Psoas muscle (tissue), 8 donors: Measurements from ENCODE around the gene THRB. TPM values are rescaled to one million over a fixed set of nuclear protein-coding genes. Genes with fewer than 3 reads are reported as not detected.

ENCODE experiments used
- ATAC-seq, 4 donors: fragments of 200-7000 bp; cut with Tn5 transposase; one replicate each; pipeline ENCODE4 v1.9.1; 2020; ENCODE audit warnings: moderate library complexity in 3 of 4, mild to moderate bottlenecking in 2 of 4
- DNase-seq, 2 donors: peaks; one replicate each; pipeline ENCODE4 v3.0.0-alpha.2; 2020
- H3K27ac ChIP-seq: fragments of 200-600 bp; one replicate; pipeline ENCODE4 v1.8.0; 2022
- H3K27me3 ChIP-seq, 3 donors: fragments of 200-600 bp in 1 of 3; one replicate each; pipeline versions ENCODE4 v1.6.1 to v1.8.0; 2013 to 2022; ENCODE audit warnings: low read length in 2 of 3, mild to moderate bottlenecking in 2 of 3, moderate library complexity in 1 of 3; ENCODE audit not compliant: insufficient read depth in 3 of 3
- H3K36me3 ChIP-seq, 2 donors: fragments of 200-600 bp in 1 of 2; one replicate each; pipeline versions ENCODE4 v1.6.1 to v1.8.0; 2013 to 2022; ENCODE audit warnings: low read depth in 1 of 2, mild to moderate bottlenecking in 1 of 2, moderate library complexity in 1 of 2; ENCODE audit not compliant: insufficient read depth in 1 of 2
- H3K4me1 ChIP-seq: fragments of 200-600 bp; one replicate; pipeline ENCODE4 v1.8.0; 2022
- H3K4me3 ChIP-seq: fragments of 200-600 bp; one replicate; pipeline ENCODE4 v1.8.0; 2022; ENCODE audit warnings: mild to moderate bottlenecking
- H3K9me3 ChIP-seq: fragments of 200-600 bp; one replicate; pipeline ENCODE4 v1.8.0; 2022
- WGBS, 3 donors: extraction: QIAGEN DNeasy Blood & Tissue Kit; methylation state at CpG; one replicate each; pipeline versions ENCODE4 v1.1.6 to v1.1.7; 2013; 5-methylcytosine and 5-hydroxymethylcytosine counted together
- intact Hi-C, 2 donors: fragments of 100-400 bp; cut with DNase I; formaldehyde crosslinking; loops; one replicate each; pipeline versions ENCODE4 v1.11.0 to v1.14.2; 2022
- polyA plus RNA-seq, 3 donors: library from polyadenylated mRNA; stranded (reverse); fragments of 200-250 nt; gene quantifications; one replicate each; pipeline ENCODE4 v1.2.3, GENCODE V29; 2013
- total RNA-seq, 4 donors: library from RNA; stranded (reverse); fragmentation: NEBNext Ultra II Directional in 2 of 4; extraction: Animal tissue kit (Norgen Biotek cat#: 25700) in 2 of 4; gene quantifications; one replicate each; pipeline versions ENCODE4 v1.2.1 to v1.2.4, GENCODE V29; 2021 to 2023
- TF ChIP-seq, protein P1 (sequence below): fragments of 200-600 bp; IDR thresholded peaks from one replicate; pipeline ENCODE4 v1.8.0; 2022; ENCODE audit warnings: antibody characterized with exemption
- donor health status: healthy with polysubstance abuse.
- donor health status: DM: no; HTN: no; CAD: no; lungs with moderate emphysema.
- donor health status: Bipolar disorder and iron deficiency.
- donor health status: healthy.
- donor health status: DM: yes; HTN: yes; CAD: no.
- donor health status: DM: no; HTN: no; CAD: no.
- donor health status: DM: no; HTN: no; CAD: no.
- donor health status: DM: yes; HTN: yes; CAD: no.

Gene THRB
- total and polyA plus RNA-seq, 7 donors = 11.5 to 38.6 (median 31.4) TPM

DNA sequence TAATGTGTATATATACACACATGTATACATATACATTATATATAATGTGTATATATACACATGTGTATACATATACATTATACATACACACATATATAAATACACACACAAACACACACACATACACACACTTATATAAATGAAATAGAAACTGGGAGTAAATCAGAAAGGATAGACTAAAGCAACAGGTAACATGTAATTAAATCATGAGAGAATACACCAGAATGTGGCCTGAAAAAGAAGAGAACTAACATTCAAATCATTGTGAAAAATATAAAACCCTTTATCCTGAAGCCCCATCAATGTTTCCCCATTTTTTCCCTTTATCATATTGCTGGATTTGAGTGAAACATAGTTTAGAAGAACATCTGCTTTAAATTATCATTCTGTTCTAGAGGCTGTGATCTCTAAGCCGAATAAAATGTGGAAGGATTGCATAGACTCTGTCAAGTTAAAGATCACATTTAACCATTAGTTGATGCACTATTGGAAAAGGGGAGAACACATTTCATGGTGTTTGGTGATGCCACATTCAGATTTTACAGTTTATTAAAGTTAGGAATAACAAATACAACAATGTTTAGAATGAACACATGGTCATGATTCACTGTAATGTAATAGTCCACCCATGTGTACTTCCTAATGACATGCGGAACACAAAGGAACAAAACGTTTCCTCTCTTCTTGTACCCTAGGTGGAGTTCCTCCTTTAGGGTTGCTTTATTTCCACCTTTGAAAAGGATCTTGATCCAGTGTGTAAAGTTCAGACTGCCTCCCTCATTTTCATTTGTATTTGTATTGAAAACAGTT, 12.5 kb upstream of the THRB start:
- WGBS, 3 donors = 65 to 80% (median 74%) methylated on average over 3 of the region's 3 CpGs
- H3K9me3 ChIP-seq = no peaks in the 10 kb centered on the region
- DNase-seq (no peak), ATAC-seq (peak in 3 of 4 donors; percentile 14 to 70 (median 46))
- no peaks in the 10 kb centered on the region for H3K27me3 ChIP-seq
- peaks cover 16% of the 10 kb centered on the region for H3K4me1 ChIP-seq
- no peak overlapping the region for H3K27ac ChIP-seq
- intact Hi-C loops = no loop called here
- H3K36me3 ChIP-seq = no peaks in the 10 kb centered on the region
- no peak overlapping the region for H3K4me3 ChIP-seq
- TF ChIP-seq, protein P1, sequence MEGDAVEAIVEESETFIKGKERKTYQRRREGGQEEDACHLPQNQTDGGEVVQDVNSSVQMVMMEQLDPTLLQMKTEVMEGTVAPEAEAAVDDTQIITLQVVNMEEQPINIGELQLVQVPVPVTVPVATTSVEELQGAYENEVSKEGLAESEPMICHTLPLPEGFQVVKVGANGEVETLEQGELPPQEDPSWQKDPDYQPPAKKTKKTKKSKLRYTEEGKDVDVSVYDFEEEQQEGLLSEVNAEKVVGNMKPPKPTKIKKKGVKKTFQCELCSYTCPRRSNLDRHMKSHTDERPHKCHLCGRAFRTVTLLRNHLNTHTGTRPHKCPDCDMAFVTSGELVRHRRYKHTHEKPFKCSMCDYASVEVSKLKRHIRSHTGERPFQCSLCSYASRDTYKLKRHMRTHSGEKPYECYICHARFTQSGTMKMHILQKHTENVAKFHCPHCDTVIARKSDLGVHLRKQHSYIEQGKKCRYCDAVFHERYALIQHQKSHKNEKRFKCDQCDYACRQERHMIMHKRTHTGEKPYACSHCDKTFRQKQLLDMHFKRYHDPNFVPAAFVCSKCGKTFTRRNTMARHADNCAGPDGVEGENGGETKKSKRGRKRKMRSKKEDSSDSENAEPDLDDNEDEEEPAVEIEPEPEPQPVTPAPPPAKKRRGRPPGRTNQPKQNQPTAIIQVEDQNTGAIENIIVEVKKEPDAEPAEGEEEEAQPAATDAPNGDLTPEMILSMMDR = no peak

DNA sequence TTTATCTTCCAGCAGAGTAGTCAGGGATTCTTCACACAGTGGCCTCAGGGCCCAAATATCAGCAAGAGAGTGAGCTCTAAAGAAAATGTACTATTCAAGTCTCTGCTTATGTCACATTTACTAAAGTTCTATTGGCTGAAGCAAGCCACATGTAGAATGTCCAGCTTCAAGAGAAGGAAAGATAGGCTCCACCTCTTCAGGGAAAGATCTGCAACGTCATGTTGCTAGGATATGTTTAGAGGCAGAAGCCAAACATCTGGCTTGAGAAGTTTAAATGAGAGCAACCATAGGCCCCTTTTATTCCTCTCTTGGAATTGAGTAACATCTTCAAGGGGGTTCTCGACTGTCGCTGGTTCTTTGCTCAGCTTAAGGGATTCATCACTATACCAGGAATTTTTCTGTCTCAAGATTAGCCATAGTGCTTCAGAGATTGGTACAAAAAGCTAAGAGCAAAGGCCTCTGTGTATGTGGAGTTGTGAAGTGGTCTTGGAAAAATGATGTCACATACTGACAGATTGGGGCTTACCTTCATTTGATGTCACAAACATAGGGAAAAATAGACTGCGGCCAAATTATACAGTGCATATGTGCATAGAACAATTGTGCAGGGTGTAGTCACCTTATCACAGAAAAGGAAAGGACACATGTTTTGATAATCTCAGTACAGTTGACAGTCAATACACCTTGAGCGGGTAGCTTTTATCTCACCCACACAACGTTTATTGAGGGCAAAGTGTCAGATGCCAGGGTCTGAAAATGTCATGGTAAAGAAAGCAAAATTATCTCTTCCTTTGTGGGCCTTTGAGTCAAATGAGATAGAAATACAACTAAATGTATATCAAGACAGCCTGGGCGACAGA, 11.3 kb upstream of the THRB start:
- 82 to 89% (median 84%) methylated on average over 7 of the region's 7 CpGs for WGBS, 3 donors
- Histone ChIP-seq H3K27me3 (no peaks in the 10 kb centered on the region), H3K27ac (no peak overlapping the region), H3K4me1 (peaks cover 16% of the 10 kb centered on the region), H3K4me3 (no peak overlapping the region), H3K36me3 (no peaks in the 10 kb centered on the region), H3K9me3 (no peaks in the 10 kb centered on the region)
- TF ChIP-seq, protein P1 = no peak
- DNase-seq (no peak), ATAC-seq (no peak)
- intact Hi-C loops = no loop called here

DNA sequence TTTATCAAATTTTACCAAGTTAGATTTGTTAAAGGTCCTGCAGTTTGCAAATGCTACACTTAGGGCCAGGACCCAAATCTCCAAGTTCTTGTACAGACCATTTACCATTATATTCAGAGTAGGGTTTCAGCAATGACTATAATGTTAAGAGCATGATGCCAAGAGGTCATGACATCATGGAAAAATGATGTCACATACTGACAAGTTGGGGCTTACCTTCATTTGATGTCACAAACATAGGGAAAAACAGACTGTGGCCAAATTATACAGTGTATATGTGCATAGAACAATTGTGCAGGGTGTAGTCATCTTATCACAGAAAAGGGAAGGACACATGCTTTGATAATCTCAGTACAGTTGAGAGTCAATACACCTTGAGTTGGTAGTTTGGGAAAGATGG, 10.1 kb upstream of the THRB start:
- no peaks in the 10 kb centered on the region for H3K9me3 ChIP-seq
- intact Hi-C loops = no loop called here
- ATAC-seq = no peak

DNA sequence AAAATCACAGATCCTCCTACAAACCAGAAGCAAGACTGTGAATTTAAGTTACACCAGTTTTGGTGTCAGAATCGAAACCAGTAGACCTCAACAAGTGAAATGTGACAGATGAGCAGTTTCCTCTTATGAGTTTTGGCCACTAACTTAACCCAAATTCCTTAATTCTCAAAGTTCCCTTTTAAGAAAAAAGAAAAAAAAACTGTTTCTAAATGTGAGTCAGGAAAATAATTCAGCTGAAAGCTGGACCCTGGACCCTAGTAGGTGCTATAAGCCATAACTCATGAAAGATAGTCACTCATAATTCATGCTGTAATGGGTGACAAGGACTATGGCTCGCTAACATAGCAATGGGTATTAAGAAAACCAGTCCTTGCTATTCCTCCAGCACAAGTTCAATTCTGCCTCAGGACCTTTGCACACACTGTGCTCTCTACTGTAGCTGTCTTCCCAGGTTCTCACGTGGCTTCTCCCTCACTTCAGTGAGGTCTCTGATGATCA, 9.0 kb upstream of the THRB start:
- intact Hi-C loops = no loop called here
- TF ChIP-seq, protein P1 = no peak
- Histone ChIP-seq H3K4me3 (no peak overlapping the region), H3K27me3 (no peaks in the 10 kb centered on the region), H3K27ac (no peak overlapping the region), H3K36me3 (no peaks in the 10 kb centered on the region), H3K9me3 (no peaks in the 10 kb centered on the region), H3K4me1 (peaks cover 14% of the 10 kb centered on the region)
- DNase-seq = no peak
- no peak for ATAC-seq
- 91 to 95% (median 91%) methylated on average over 3 of the region's 3 CpGs for WGBS, 3 donors

More for the DNA sequence above, 10.1 kb upstream of the THRB start:
- no peak for DNase-seq
- Histone ChIP-seq H3K36me3 (no peaks in the 10 kb centered on the region), H3K27ac (no peak overlapping the region), H3K4me1 (peaks cover 16% of the 10 kb centered on the region), H3K4me3 (no peak overlapping the region), H3K27me3 (no peaks in the 10 kb centered on the region)
- TF ChIP-seq, protein P1 = no peak
